HepG2 (cell line): ENCODE data around the gene MRGPRF. TPM values are rescaled to one million over a fixed set of nuclear protein-coding genes. Genes with fewer than 3 reads are reported as not detected.

ENCODE experiments used
- ATAC-seq: fragments of 200-7000 bp; cut with Tn5 transposase; 3 replicates; pipeline ENCODE4 v1.9.1; 2020; ENCODE audit warnings: mild to moderate bottlenecking, moderate library complexity
- BruUV-seq: library from RNA; stranded (reverse); fragments of 400-500 nt; replicated peaks from 2 replicates; lab custom pipeline; 2021; lab: Mats Ljungman, UMichigan
- CTCF ChIA-PET: fragments of 300-600 bp; formaldehyde crosslinking; extraction: SDS; loops from one replicate; lab custom pipeline; 2021; ENCODE audit warnings: low total read pairs, inconsistent platforms, low intra/inter-chr PET ratio; lab: Yijun Ruan, JAX
- POLR2A ChIA-PET: fragments of 350-600 bp; sonication (Branson Sonifier 250); formaldehyde crosslinking; loops from one replicate; lab custom pipeline; 2020; ENCODE audit warnings: antibody characterized with exemption, inconsistent platforms; lab: Yijun Ruan, JAX
- DNase-seq: peaks from one replicate; pipeline ENCODE4 v3.0.0-alpha.2; 2015; ENCODE audit warnings: low spot score
- FAIRE-seq: peaks from 3 replicates; lab custom pipeline; 2011; peaks lifted over from hg19 to GRCh38; lab: Jason Lieb, UNC
- H2AFZ ChIP-seq: one replicate; pipeline ENCODE4 v1.6.1; 2011; ENCODE audit warnings: low read length, inconsistent platforms
- H3K27ac ChIP-seq: fragments of 300-600 bp; 3 replicates; pipeline ENCODE4 v1.8.0; 2011; ENCODE audit warnings: mixed run types, mild to moderate bottlenecking, mixed read lengths, low read length, inconsistent platforms; ENCODE audit not compliant: insufficient read depth; ENCODE audit errors: extremely low read length
- H3K27me3 ChIP-seq, 2 experiments: fragments of 200-600 bp in 1 of 2; 2 replicates in 1 of 2; 3 replicates in 1 of 2; pipeline versions ENCODE4 v1.6.0 to v1.8.0; 2011; ENCODE audit warnings: low read length in 2 of 2, mild to moderate bottlenecking in 2 of 2, moderate library complexity in 2 of 2, inconsistent platforms in 1 of 2; ENCODE audit not compliant: insufficient read depth in 2 of 2, control insufficient read depth in 1 of 2
- H3K36me3 ChIP-seq, 2 experiments: fragments of 200-600 bp in 1 of 2; replicated peaks in 1 of 2; 2 replicates in 1 of 2; 3 replicates in 1 of 2; pipeline versions ENCODE4 v1.5.1 to v1.8.0; 2011; ENCODE audit warnings: low read length in 2 of 2, inconsistent platforms in 1 of 2; ENCODE audit not compliant: insufficient read depth in 2 of 2, control insufficient read depth in 1 of 2
- H3K4me1 ChIP-seq: 2 replicates; pipeline ENCODE4 v1.5.1; 2012; ENCODE audit warnings: low read length, inconsistent platforms; ENCODE audit not compliant: insufficient read depth
- H3K4me2 ChIP-seq: 2 replicates; pipeline ENCODE4 v1.6.0; 2011; ENCODE audit warnings: low read depth, low read length, inconsistent platforms
- H3K4me3 ChIP-seq, 3 experiments: fragments of 200-600 bp in 1 of 3; sonication (generic), shearing (Covaris generic) in 1 of 3; replicated peaks in 1 of 3; 2 replicates each; pipeline ENCODE4 v1.5.1; 2011 to 2016; ENCODE audit warnings: low read length in 3 of 3, inconsistent platforms in 2 of 3, low read depth in 2 of 3, mild to moderate bottlenecking in 2 of 3, control low read depth in 1 of 3, mixed read lengths in 1 of 3; ENCODE audit not compliant: insufficient read depth in 1 of 3
- H3K79me2 ChIP-seq: one replicate; pipeline ENCODE4 v1.6.1; 2011; ENCODE audit warnings: low read length, inconsistent platforms; ENCODE audit not compliant: insufficient read depth
- H3K9ac ChIP-seq: 2 replicates; pipeline ENCODE4 v1.6.0; 2011; ENCODE audit warnings: mild to moderate bottlenecking, low read depth, low read length, inconsistent platforms; ENCODE audit not compliant: insufficient read depth
- H3K9me3 ChIP-seq: 2 replicates; pipeline ENCODE4 v1.5.1; 2012; ENCODE audit warnings: mild to moderate bottlenecking, low read length
- H4K20me1 ChIP-seq: 2 replicates; pipeline ENCODE4 v1.6.0; 2011; ENCODE audit warnings: inconsistent platforms, mild to moderate bottlenecking, low read length, moderate library complexity; ENCODE audit not compliant: insufficient read depth
- AHR ChIP-seq: IDR thresholded peaks from 2 replicates; pipeline ENCODE4 v1.6.1; 2018; ENCODE audit warnings: missing genetic modification reagents, missing compliant biosample characterization
- CSRNP1 ChIP-seq: sonication (generic); formaldehyde crosslinking; IDR thresholded peaks from 2 replicates; pipeline ENCODE4 v1.8.1; 2023; ENCODE audit warnings: mild to moderate bottlenecking, missing genetic modification reagents
- LCORL ChIP-seq, 2 experiments: fragments of 450-650 bp in 1 of 2; sonication (generic) in 1 of 2; formaldehyde crosslinking in 1 of 2; IDR thresholded peaks; 2 replicates each; pipeline versions ENCODE4 v1.5.0 to v1.6.1; 2017 to 2020; ENCODE audit warnings: antibody characterized with exemption in 1 of 2, missing genetic modification reagents in 1 of 2
- NFYB ChIP-seq: sonication (generic); formaldehyde crosslinking; IDR thresholded peaks from 2 replicates; pipeline ENCODE4 v1.4.0; 2020; ENCODE audit warnings: missing genetic modification reagents
- RBFOX2 ChIP-seq: fragments of 200-400 bp; formaldehyde crosslinking; IDR thresholded peaks from 2 replicates; pipeline ENCODE4 v1.6.1; 2017; ENCODE audit warnings: low read depth, mild to moderate bottlenecking, low read length
- SRSF4 ChIP-seq: fragments of 200-400 bp; formaldehyde crosslinking; IDR thresholded peaks from one replicate; pipeline ENCODE4 v1.6.1; 2018; ENCODE audit warnings: mild to moderate bottlenecking, low read depth, low read length, moderate library complexity; ENCODE audit not compliant: poor library complexity, severe bottlenecking
- STAT6 ChIP-seq: sonication (generic); formaldehyde crosslinking; IDR thresholded peaks from 2 replicates; pipeline ENCODE4 v1.4.0; 2020; ENCODE audit warnings: missing genetic modification reagents, mild to moderate bottlenecking, borderline replicate concordance
- TBX2 ChIP-seq: sonication (generic); formaldehyde crosslinking; IDR thresholded peaks from 2 replicates; pipeline ENCODE4 v1.5.0; 2020; ENCODE audit warnings: missing genetic modification reagents, mild to moderate bottlenecking, borderline replicate concordance
- ZBTB39 ChIP-seq: sonication (generic); formaldehyde crosslinking; IDR thresholded peaks from 2 replicates; pipeline ENCODE4 v1.5.0; 2020; ENCODE audit warnings: missing genetic modification reagents
- WGBS: methylation state at CpG from one replicate; pipeline ENCODE4 v1.1.6; 2017; ENCODE audit warnings: low lambda C conversion rate; 5-methylcytosine and 5-hydroxymethylcytosine counted together
- in situ Hi-C: cut with HindIII; loops from 2 replicates; pipeline ENCODE4 v1.10.0; 2017; ENCODE audit warnings: low pct_unique_long_range_greater_than_20kb; ENCODE audit not compliant: extremely low pct_ligation_motif_present
- intact Hi-C: fragments of 100-400 bp; cut with micrococcal nuclease; formaldehyde crosslinking; loops from one replicate; pipeline ENCODE4 v1.10.0; 2022; ENCODE audit not compliant: unreplicated experiment
- polyA plus RNA-seq, 8 experiments: library from polyadenylated mRNA; depleted of rRNA in 3 of 8; stranded (reverse) in 7 of 8; unstranded in 1 of 8; fragments of >200 nt; fragmentation: Illumina TruSeq in 4 of 8; extraction: Trizol in 4 of 8; gene quantifications; 2 replicates each; pipeline versions ENCODE4 v1.2.1 to v1.2.3, GENCODE V29; 2011 to 2016; ENCODE audit warnings: low read depth in 4 of 8, missing spikeins in 1 of 8, mixed read lengths in 1 of 8; ENCODE audit not compliant: insufficient read depth in 1 of 8
- total RNA-seq, 5 experiments: library from RNA; depleted of rRNA; stranded (reverse); fragments of >200 nt; fragmentation: Illumina TruSeq; extraction: Trizol; gene quantifications; 2 replicates each; pipeline ENCODE4 v1.2.3, GENCODE V29; 2016; ENCODE audit warnings: low read depth in 1 of 5
- TF ChIP-seq, protein P1 (sequence below): sonication (generic); formaldehyde crosslinking; IDR thresholded peaks from 2 replicates; pipeline ENCODE4 v1.5.0; 2020; ENCODE audit warnings: mild to moderate bottlenecking, missing genetic modification reagents, moderate library complexity
- TF ChIP-seq, protein P2 (sequence below): sonication (generic); formaldehyde crosslinking; IDR thresholded peaks from 2 replicates; pipeline ENCODE4 v1.9.0; 2021; ENCODE audit warnings: missing genetic modification reagents, mild to moderate bottlenecking, borderline replicate concordance

MRGPRF gene
- total and polyA plus RNA-seq, 2 of the 13 experiments (the other 11 are each of a cell fraction or from before 2014, with no cell fraction given): not detected

- Histone ChIP-seq H3K4me1 (peaks cover 36% of the 10 kb centered on the region), H3K27me3 (no peaks in the 10 kb centered on the region), H3K27ac (no peak overlapping the region), H3K4me2 (no peak overlapping the region), H3K79me2 (peaks cover 9% of the 10 kb centered on the region), H3K9me3 (no peaks in the 10 kb centered on the region), H2AFZ (no peak overlapping the region), H3K36me3 (peaks cover 4 to 8% of the 10 kb centered on the region in 2 experiments; a peak in 3 of 5 replicates), H3K9ac (no peak overlapping the region), H3K4me3 (no peak overlapping the region), H4K20me1 (0 out of 2 replicates have a peak, but pooled peaks cover 3% of the 10 kb centered on the region)
- intact Hi-C loops (no loop called here), in situ Hi-C loops (no loop called here)
- no TSS peak for BruUV-seq
- ChIA-PET CTCF (no interaction called here), POLR2A (no interaction called here)
- 95% methylated on average over 20 of the region's 35 CpGs for WGBS
- ATAC-seq: no peak
- no peak for DNase-seq
- FAIRE-seq: no peak
- TF ChIP-seq LCORL (IDR thresholded peaks at IDR 0.05) (no peak), LCORL (CRISPR knock-in tag; IDR thresholded peaks at IDR 0.05) (no peak), TBX2 (CRISPR knock-in tag) (no peak), ZBTB39 (no peak), AHR (CRISPR knock-in tag) (no peak), RBFOX2 (no peak), NFYB (no peak), STAT6 (CRISPR knock-in tag) (no peak), SRSF4 (no peak), CSRNP1 (no peak)
- TF ChIP-seq, protein P1, sequence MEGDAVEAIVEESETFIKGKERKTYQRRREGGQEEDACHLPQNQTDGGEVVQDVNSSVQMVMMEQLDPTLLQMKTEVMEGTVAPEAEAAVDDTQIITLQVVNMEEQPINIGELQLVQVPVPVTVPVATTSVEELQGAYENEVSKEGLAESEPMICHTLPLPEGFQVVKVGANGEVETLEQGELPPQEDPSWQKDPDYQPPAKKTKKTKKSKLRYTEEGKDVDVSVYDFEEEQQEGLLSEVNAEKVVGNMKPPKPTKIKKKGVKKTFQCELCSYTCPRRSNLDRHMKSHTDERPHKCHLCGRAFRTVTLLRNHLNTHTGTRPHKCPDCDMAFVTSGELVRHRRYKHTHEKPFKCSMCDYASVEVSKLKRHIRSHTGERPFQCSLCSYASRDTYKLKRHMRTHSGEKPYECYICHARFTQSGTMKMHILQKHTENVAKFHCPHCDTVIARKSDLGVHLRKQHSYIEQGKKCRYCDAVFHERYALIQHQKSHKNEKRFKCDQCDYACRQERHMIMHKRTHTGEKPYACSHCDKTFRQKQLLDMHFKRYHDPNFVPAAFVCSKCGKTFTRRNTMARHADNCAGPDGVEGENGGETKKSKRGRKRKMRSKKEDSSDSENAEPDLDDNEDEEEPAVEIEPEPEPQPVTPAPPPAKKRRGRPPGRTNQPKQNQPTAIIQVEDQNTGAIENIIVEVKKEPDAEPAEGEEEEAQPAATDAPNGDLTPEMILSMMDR (CRISPR knock-in tag): no peak
- TF ChIP-seq, protein P2, sequence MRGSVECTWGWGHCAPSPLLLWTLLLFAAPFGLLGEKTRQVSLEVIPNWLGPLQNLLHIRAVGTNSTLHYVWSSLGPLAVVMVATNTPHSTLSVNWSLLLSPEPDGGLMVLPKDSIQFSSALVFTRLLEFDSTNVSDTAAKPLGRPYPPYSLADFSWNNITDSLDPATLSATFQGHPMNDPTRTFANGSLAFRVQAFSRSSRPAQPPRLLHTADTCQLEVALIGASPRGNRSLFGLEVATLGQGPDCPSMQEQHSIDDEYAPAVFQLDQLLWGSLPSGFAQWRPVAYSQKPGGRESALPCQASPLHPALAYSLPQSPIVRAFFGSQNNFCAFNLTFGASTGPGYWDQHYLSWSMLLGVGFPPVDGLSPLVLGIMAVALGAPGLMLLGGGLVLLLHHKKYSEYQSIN (CRISPR knock-in tag): no peak
Observed at GRCh38 chr11:69053546-69054396, 40.7 kb upstream of the MRGPRF start.
